Measurements from ENCODE around the gene SPI1.

DNA sequence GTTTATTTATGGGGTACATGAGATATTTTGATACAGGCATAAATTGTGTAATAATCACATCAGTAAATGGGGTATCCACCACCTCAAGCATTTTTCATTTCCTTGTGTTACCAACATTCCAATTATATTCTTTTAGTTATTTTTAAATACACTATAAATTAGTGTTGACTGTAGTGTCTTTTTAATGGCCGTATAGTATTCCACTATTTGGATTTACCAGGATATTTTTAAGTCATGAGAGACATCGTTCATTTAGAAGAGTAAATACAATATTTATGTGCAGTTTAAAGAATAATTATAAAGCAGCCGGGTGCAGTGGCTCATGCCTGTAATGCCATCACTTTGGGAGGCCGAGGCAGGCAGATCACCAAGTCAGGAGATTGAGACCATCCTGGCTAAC, 6.2 kb upstream of the SPI1 start:
- TF ChIP-seq EZH2 (IDR thresholded peaks at IDR 0.05; ENCODE audit: borderline replicate concordance, low read length) (no peak), CTCF (conservative IDR thresholded peaks at IDR 0.05 in 1 of 2, IDR thresholded peaks at IDR 0.05 in 1 of 2; ENCODE audit: extremely low read depth in 1 of 2, insufficient read depth in 1 of 2, low read depth in 1 of 2, low read length in 2 of 2) (no peak)

All from mammary epithelial cell (primary cell).